OCI-LY3 (cell line): ENCODE results near the gene PARN.

ENCODE experiments used
- H2AFZ ChIP-seq: fragments of 200-600, 300-600 bp; shearing (Covaris generic); 2 replicates; pipeline ENCODE4 v1.6.0; 2014; ENCODE audit warnings: antibody characterized with exemption, low read depth, low read length
- H3K27ac ChIP-seq: fragments of 200-600, 300-600 bp; sonication (generic); 2 replicates; pipeline ENCODE4 v1.5.1; 2014; ENCODE audit warnings: mild to moderate bottlenecking, low read length, moderate library complexity, mixed read lengths
- H3K27me3 ChIP-seq: fragments of 200-600, 300-600 bp; sonication (generic); 2 replicates; pipeline ENCODE4 v1.6.1; 2014; ENCODE audit warnings: low read depth, low read length, mixed read lengths
- H3K36me3 ChIP-seq: fragments of 200-600, 300-600 bp; sonication (generic); replicated peaks from 2 replicates; pipeline ENCODE3; 2014; ENCODE audit warnings: low read depth, low read length, mixed read lengths
- H3K4me1 ChIP-seq: fragments of 300-600, 200-600 bp; sonication (generic); 2 replicates; pipeline ENCODE4 v1.6.1; 2014; ENCODE audit warnings: low read length, mixed read lengths
- H3K4me2 ChIP-seq: fragments of 200-600, 300-600 bp; sonication (generic); 2 replicates; pipeline ENCODE4 v1.6.1; 2014; ENCODE audit warnings: low read length, mixed read lengths
- H3K4me3 ChIP-seq: fragments of 300-600, 200-600 bp; sonication (generic); 2 replicates; pipeline ENCODE4 v1.5.1; 2014; ENCODE audit warnings: antibody characterized with exemption, mild to moderate bottlenecking, low read length, moderate library complexity
- H3K79me2 ChIP-seq: fragments of 300-600, 200-600 bp; shearing (Covaris generic); 2 replicates; pipeline ENCODE4 v1.6.1; 2014; ENCODE audit warnings: mild to moderate bottlenecking, low read length, mixed read lengths
- H3K9ac ChIP-seq: fragments of 300-600, 200-600 bp; shearing (Covaris generic); 2 replicates; pipeline ENCODE4 v1.6.0; 2014; ENCODE audit warnings: mild to moderate bottlenecking, low read length, moderate library complexity
- H3K9me3 ChIP-seq: fragments of 200-600, 300-600 bp; shearing (Covaris generic); 2 replicates; pipeline ENCODE4 v1.6.1; 2014; ENCODE audit warnings: low read length, mixed read lengths; ENCODE audit not compliant: insufficient read depth
- H4K20me1 ChIP-seq: fragments of 200-600, 300-600 bp; sonication (generic); 2 replicates; pipeline ENCODE4 v1.6.1; 2016; ENCODE audit warnings: low read length, mixed read lengths; ENCODE audit not compliant: insufficient read depth
- EZH2phosphoT487 ChIP-seq: fragments of 200-600 bp; shearing (Covaris generic); IDR thresholded peaks from 2 replicates; pipeline ENCODE4 v1.6.1; 2018; ENCODE audit warnings: antibody characterized with exemption, mixed run types, low read depth
- TF ChIP-seq, protein P1 (sequence below): fragments of 200-600, 300-600 bp; sonication (generic); IDR thresholded peaks from 2 replicates; pipeline ENCODE4 v1.5.1; 2014; ENCODE audit warnings: antibody characterized with exemption, low read length, low read depth

The PARN gene

DNA sequence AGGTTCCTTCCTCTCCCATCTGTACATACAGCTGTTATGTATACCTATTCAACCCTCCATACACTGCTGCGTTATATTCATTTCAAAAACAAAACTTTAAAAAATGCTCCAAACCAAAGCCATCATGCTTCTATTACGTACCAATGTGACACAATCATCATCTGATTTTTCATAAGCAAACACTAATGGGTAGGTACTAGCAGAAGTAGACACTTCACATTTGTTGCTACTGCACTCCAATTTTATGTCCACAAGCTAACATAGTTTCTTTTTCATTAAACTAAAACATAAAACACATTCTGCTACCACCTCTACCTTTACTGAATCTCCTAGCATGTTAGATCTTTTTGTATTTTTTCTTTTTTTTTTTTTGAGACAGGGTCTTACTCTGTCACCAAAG, 57.5 kb downstream of the PARN start:
- TF ChIP-seq, protein P1, sequence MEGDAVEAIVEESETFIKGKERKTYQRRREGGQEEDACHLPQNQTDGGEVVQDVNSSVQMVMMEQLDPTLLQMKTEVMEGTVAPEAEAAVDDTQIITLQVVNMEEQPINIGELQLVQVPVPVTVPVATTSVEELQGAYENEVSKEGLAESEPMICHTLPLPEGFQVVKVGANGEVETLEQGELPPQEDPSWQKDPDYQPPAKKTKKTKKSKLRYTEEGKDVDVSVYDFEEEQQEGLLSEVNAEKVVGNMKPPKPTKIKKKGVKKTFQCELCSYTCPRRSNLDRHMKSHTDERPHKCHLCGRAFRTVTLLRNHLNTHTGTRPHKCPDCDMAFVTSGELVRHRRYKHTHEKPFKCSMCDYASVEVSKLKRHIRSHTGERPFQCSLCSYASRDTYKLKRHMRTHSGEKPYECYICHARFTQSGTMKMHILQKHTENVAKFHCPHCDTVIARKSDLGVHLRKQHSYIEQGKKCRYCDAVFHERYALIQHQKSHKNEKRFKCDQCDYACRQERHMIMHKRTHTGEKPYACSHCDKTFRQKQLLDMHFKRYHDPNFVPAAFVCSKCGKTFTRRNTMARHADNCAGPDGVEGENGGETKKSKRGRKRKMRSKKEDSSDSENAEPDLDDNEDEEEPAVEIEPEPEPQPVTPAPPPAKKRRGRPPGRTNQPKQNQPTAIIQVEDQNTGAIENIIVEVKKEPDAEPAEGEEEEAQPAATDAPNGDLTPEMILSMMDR: no peak
- TF ChIP-seq EZH2phosphoT487: no peak

DNA sequence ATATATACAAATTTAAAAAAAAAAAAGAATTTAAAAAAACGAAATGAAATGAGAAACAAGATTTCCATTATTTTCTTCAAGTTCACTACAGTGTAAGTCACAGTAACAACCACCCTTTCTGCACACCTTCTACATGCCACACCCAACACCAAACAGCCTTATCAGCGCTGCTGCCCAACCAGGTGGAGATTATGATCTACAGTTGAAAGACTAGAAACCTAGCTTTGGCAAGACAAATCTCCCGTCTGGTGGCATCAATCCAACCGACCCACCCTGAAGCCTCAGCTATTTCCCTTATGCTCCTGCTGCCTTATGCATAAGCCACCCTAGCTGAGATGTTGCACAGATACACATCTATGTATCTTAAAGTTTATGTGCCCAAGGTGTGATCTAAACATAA, 60.8 kb downstream of the PARN start:
- Histone ChIP-seq H3K9ac (no peak overlapping the region), H3K27me3 (no peaks in the 10 kb centered on the region), H3K4me3 (no peak overlapping the region), H4K20me1 (no peaks in the 10 kb centered on the region), H3K4me1 (peaks cover 14% of the 10 kb centered on the region), H2AFZ (no peak overlapping the region), H3K79me2 (no peaks in the 10 kb centered on the region), H3K9me3 (no peaks in the 10 kb centered on the region), H3K36me3 (peaks cover 5% of the 10 kb centered on the region), H3K27ac (no peak overlapping the region), H3K4me2 (no peak overlapping the region)
- TF ChIP-seq EZH2phosphoT487: no peak
- TF ChIP-seq, protein P1: no peak

More for the DNA sequence above, 57.5 kb downstream of the PARN start:
- Histone ChIP-seq H2AFZ (no peak overlapping the region), H3K4me3 (no peak overlapping the region), H3K9ac (no peak overlapping the region), H3K4me1 (no peaks in the 10 kb centered on the region), H3K36me3 (peaks cover 22% of the 10 kb centered on the region), H3K79me2 (no peaks in the 10 kb centered on the region), H3K27ac (no peak overlapping the region), H3K27me3 (no peaks in the 10 kb centered on the region), H3K4me2 (no peak overlapping the region), H3K9me3 (no peaks in the 10 kb centered on the region), H4K20me1 (no peaks in the 10 kb centered on the region)

- Histone ChIP-seq H3K4me3 (no peak overlapping the region), H3K36me3 (no peaks in the 10 kb centered on the region), H3K79me2 (no peaks in the 10 kb centered on the region), H3K9ac (no peak overlapping the region), H3K4me1 (peaks cover 15% of the 10 kb centered on the region), H4K20me1 (no peaks in the 10 kb centered on the region), H3K4me2 (no peak overlapping the region), H3K27ac (no peak overlapping the region), H3K9me3 (no peaks in the 10 kb centered on the region), H3K27me3 (no peaks in the 10 kb centered on the region), H2AFZ (no peak overlapping the region)
- no peak for TF ChIP-seq EZH2phosphoT487
- TF ChIP-seq, protein P1: no peak
These were observed 63.5 kb downstream of the PARN start for GRCh38 chr16:14566599-14566998.

DNA sequence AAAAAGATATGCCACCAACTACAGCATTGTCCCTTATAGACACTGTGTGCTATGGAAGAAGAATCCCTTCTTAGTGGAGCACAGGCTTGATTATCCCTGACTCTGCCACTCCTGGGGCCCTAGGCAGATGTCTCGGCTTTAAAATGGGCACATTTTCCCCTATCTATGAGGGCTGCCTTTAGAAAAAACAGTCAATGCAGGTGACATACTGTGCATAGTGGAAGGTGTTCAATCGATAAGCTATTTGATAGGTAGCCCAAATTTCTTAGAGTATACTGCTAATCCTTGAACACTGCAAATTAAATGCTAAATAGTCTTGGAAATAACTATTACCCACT, 64.4 kb downstream of the PARN start:
- Histone ChIP-seq H3K9ac (no peak overlapping the region), H4K20me1 (no peaks in the 10 kb centered on the region), H3K27me3 (no peaks in the 10 kb centered on the region), H3K4me3 (no peak overlapping the region), H3K4me2 (no peak overlapping the region), H3K4me1 (peaks cover 15% of the 10 kb centered on the region), H3K79me2 (no peaks in the 10 kb centered on the region), H3K36me3 (no peaks in the 10 kb centered on the region), H3K27ac (no peak overlapping the region), H3K9me3 (no peaks in the 10 kb centered on the region), H2AFZ (no peak overlapping the region)
- TF ChIP-seq, protein P1: no peak
- no peak for TF ChIP-seq EZH2phosphoT487
